ENCODE measurements around the gene TUBA4A.

The TUBA4A gene

GRCh38 chr2:219216535-219216915 is 37.2 kb downstream of the TUBA4A start:
- H3K4me3 ChIP-seq: no peak overlapping the region
- no peaks in the 10 kb centered on the region for H3K27me3 ChIP-seq
- peak overlapping the region; percentile 88 to 89 for H3K27ac ChIP-seq
- no peak for DNase-seq
- H3K9me3 ChIP-seq: no peaks in the 10 kb centered on the region
- no peak for TF ChIP-seq CTCF (IDR thresholded peaks at IDR 0.05)
- peaks cover 47 to 68% (median 52%) of the 10 kb centered on the region in 3 donors for H3K36me3 ChIP-seq
- peaks cover 5 to 41% (median 31%) of the 10 kb centered on the region in 4 donors for H3K4me1 ChIP-seq
- intact Hi-C loops (cut with DNase I; ENCODE audit: low total_unique reads): loop anchor here (5.0 kb wide), 1 partner anchor 39 kb away; the partner anchor contains the start of genes CNPPD1 and RETREG2

- H3K27ac ChIP-seq: peak overlapping the region; percentile 88 to 89
- intact Hi-C loops (cut with DNase I; ENCODE audit: low total_unique reads): loop anchor here (5.0 kb wide), 1 partner anchor 39 kb away; the partner anchor contains the start of genes CNPPD1 and RETREG2
Observed at GRCh38 chr2:219215871-219216534, 37.7 kb downstream of the TUBA4A start.

GRCh38 chr2:219214786-219215185 is 38.9 kb downstream of the TUBA4A start:
- intact Hi-C loops (cut with DNase I; ENCODE audit: low total_unique reads): loop anchor here (5.0 kb wide), 1 partner anchor 37 kb away; the partner anchor contains the start of genes CNPPD1 and RETREG2
- Histone ChIP-seq H3K36me3 (peaks cover 44 to 67% (median 45%) of the 10 kb centered on the region in 3 donors), H3K4me3 (no peak overlapping the region), H3K27me3 (no peaks in the 10 kb centered on the region), H3K4me1 (peaks cover 5 to 32% (median 26%) of the 10 kb centered on the region in 4 donors), H3K9me3 (no peaks in the 10 kb centered on the region), H3K27ac (no peak overlapping the region)
- no peak for TF ChIP-seq CTCF (IDR thresholded peaks at IDR 0.05)
- DNase-seq: no peak

More at GRCh38 chr2:219215871-219216534, 37.7 kb downstream of the TUBA4A start:
- Histone ChIP-seq H3K27me3 (no peaks in the 10 kb centered on the region), H3K36me3 (peaks cover 43 to 67% (median 46%) of the 10 kb centered on the region in 3 donors), H3K4me3 (no peak overlapping the region), H3K4me1 (peaks cover 5 to 41% (median 31%) of the 10 kb centered on the region in 4 donors), H3K9me3 (no peaks in the 10 kb centered on the region)
- TF ChIP-seq CTCF (IDR thresholded peaks at IDR 0.05): no peak
- no peak for DNase-seq

- intact Hi-C loops (cut with DNase I; ENCODE audit: low total_unique reads): no loop called here
- H3K4me1 ChIP-seq: peaks cover 0 to 26% (median 19%) of the 10 kb centered on the region in 4 donors
- H3K27me3 ChIP-seq: no peaks in the 10 kb centered on the region
- peaks cover 48 to 71% (median 51%) of the 10 kb centered on the region in 3 donors for H3K36me3 ChIP-seq
- H3K9me3 ChIP-seq: no peaks in the 10 kb centered on the region
- DNase-seq: no peak
- no peak overlapping the region for H3K27ac ChIP-seq
- no peak overlapping the region for H3K4me3 ChIP-seq
- TF ChIP-seq CTCF (IDR thresholded peaks at IDR 0.05): no peak
Observed at GRCh38 chr2:219214141-219214540, 39.6 kb downstream of the TUBA4A start.

GRCh38 chr2:219213486-219214071 is 40.1 kb downstream of the TUBA4A start:
- TF ChIP-seq CTCF (IDR thresholded peaks at IDR 0.05): no peak
- Histone ChIP-seq H3K4me3 (no peak overlapping the region), H3K4me1 (peaks cover 0 to 22% (median 18%) of the 10 kb centered on the region in 4 donors), H3K27ac (no peak overlapping the region), H3K27me3 (no peaks in the 10 kb centered on the region), H3K9me3 (no peaks in the 10 kb centered on the region), H3K36me3 (peaks cover 48 to 76% (median 56%) of the 10 kb centered on the region in 3 donors)
- no peak for DNase-seq
- intact Hi-C loops (cut with DNase I; ENCODE audit: low total_unique reads): no loop called here
